GM12864 (cell line): ENCODE measurements around the gene SIN3A.

Experiments
- DNase-seq: peaks from one replicate; pipeline ENCODE4 v3.0.0-alpha.2; 2011; ENCODE audit warnings: low read depth
- H3K4me3 ChIP-seq: 2 replicates; pipeline ENCODE4 v1.5.1; 2011; ENCODE audit warnings: mild to moderate bottlenecking, low read depth, low read length, control low read depth
- TF ChIP-seq, protein P1 (sequence below): IDR thresholded peaks from 2 replicates; pipeline ENCODE4 v1.5.1; 2011; ENCODE audit warnings: low read depth, mild to moderate bottlenecking, moderate library complexity, low read length, control low read depth, inconsistent platforms; ENCODE audit errors: missing control alignments

The SIN3A gene

DNA sequence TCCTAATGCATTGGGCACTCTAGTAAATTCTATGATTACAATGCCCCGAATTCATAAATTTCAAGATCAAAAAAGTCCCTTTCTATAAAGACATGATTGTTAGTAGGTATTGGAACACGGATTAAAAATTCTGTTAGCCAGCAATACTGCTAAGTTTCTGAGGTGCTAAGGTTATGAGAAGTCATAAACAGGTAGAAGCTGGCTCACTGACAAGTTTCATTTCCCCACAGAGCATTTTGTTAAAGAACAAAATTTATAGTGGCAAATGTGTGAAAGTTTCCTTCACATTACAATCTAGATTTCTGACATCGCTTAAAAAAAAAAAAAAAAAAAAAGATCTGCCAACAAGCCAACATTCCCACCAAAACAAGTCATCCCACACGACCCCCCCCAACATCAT is 70.7 kb downstream of the SIN3A start:
- no peak for DNase-seq
- H3K4me3 ChIP-seq = no peak overlapping the region
- TF ChIP-seq, protein P1, sequence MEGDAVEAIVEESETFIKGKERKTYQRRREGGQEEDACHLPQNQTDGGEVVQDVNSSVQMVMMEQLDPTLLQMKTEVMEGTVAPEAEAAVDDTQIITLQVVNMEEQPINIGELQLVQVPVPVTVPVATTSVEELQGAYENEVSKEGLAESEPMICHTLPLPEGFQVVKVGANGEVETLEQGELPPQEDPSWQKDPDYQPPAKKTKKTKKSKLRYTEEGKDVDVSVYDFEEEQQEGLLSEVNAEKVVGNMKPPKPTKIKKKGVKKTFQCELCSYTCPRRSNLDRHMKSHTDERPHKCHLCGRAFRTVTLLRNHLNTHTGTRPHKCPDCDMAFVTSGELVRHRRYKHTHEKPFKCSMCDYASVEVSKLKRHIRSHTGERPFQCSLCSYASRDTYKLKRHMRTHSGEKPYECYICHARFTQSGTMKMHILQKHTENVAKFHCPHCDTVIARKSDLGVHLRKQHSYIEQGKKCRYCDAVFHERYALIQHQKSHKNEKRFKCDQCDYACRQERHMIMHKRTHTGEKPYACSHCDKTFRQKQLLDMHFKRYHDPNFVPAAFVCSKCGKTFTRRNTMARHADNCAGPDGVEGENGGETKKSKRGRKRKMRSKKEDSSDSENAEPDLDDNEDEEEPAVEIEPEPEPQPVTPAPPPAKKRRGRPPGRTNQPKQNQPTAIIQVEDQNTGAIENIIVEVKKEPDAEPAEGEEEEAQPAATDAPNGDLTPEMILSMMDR = no peak

DNA sequence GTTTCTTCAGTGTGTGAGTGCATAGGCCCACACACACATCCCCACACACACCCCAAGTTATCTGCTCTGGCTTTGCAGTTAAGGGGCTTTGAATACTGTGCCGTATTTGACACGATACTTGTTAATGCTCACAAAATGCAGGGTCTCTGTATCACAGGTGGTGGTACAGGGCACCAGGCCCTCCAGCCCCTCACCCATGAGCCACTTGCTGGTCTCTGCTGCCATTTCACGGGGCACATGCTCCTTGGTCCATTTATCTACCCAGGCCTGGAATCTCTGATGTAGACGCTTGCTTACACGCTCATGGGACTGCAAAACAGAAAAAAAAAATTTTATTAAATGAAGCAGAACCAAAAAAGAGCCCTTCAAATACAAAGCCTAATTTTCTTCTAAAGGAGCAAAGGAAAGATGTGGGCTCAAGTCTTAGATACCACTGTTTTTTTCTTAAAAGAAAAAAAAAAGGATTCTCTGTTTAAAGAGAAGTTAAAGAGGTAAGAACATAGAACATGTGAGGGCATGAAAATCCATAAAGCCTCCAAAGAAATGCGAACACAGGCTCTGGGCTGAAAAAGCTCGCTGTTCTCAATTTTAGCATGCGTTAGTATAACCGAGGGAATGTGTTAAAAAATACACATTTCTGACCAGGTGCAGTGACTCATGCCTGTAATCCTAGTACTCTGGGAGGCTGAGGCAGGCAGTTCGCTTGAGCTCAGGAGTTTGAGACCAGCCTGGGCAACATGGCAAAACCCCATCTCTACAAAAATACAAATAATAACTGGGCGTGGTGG is 79.4 kb downstream of the SIN3A start:
- no peak for DNase-seq
- H3K4me3 ChIP-seq = no peak overlapping the region
- TF ChIP-seq, protein P1 = no peak

DNA sequence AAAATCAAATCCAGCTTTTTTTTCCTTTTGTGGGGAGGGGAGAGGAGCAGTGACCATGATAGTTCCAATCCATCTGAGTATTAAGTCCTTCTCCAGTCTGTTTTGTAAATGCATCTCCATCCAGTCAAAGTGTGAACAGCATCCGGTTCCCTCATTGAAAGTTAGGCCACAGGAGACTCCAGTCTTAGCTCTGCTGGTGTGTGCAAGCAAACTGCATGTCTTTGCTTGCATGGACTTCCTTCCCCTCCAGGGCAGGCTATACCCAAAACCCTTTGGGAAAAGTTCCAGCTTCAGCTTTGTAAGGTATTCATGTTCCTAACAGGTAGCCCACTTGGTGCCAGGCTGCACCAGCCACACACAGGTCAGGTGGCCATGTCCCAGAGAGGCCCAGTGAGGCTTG is 80.0 kb downstream of the SIN3A start:
- DNase-seq = no peak
- TF ChIP-seq, protein P1 = no peak

DNA sequence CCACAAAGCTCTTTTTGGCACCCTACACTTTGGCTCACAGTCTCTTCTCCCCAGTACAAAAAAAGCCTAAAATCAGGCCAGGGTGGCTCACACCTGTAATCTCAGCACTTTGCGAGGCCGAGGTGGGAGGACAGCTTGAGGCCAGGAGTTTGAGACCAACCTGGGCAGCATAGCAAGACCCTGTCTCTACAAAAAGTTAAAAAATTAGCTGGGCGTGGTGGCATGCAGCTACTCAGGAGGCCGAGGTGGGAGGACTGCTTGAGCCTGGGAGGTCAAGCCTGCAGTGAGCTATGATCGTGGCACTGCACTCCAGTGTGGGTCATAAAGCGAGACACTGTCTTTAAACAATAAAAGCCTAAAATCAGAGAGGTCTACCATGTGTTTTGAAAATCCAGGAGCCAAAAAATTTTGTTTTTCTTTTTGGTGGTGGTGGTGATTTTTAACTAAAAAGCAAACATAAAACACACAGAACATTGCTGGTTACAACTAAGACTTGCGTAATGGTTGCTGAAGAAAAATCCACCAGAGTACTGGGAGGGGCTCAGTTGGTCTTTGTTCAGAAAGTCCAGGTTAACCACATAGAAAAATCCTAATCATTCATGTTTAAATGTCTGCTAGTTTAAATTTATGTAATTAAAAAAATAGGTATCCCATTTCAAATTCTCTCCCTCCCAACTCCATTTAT is 81.5 kb downstream of the SIN3A start:
- H3K4me3 ChIP-seq = no peak overlapping the region
- DNase-seq = no peak
- TF ChIP-seq, protein P1 = no peak

More for the DNA sequence above, 80.0 kb downstream of the SIN3A start:
- H3K4me3 ChIP-seq = no peak overlapping the region

DNA sequence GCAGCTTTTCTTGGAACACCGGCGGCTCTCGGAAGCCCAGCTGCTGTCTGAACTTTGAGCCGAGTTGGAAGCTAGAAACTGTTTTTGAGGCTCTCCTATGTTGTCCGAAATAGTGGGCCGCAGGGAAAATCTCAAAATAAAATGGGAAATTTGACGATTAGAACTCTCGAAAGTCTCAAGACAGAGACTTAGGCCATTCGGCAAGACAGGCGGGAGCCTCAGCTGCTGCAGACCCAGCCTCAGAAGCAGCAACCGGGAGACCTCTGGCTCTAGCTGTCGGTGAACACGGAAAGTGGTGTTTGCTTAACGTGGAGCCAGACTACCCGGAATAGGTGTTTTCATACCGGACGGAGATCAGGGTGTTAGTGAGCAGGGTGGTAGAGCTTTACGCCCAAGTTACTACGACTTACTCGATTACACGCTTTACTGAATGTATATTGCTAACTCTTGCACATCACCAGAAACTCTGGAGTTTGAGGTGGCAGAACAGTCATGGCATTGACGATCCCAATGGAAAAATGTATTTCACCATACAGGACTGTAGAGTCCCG is 82.7 kb downstream of the SIN3A start:
- H3K4me3 ChIP-seq = peak overlapping the region; percentile 72
- TF ChIP-seq, protein P1 = no peak
- DNase-seq = no peak

DNA sequence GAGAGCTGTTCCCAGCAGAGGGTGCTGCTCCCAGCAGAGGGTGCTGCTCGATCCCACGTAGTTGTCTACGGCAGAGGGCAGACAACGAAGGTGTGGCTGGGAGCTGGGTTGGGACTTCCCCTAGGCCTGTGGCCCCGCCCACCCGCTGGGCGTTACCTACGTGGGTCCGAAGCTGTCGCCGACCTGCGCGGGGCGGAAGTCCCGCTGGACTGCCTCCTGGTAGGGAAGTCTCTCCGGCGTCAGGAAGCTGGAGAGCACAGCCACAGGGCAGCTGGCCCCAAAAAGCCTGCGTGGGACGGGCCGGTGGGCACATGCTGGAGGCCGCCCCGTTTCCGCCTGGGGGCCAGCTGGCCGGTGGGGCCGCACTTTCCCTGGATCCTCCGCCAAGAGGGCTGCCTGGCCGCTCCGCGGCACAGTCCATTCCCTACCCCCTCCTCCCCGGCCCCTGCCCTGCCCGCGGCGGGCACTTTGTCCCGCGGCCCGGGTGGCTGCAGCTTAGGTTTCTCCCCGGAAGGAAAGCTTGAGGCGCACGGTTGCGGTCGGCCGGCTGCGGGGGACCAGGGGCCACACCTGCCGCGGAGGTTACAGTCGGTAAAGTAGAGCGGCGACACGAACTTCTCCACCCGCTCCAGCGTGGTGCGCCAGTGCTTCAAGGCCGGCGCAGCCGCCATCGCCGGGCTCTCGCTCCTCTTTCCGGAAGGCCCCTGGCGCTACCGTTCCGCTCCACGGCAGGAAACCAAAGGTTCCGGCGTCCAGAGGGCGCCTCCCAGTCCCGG is 83.4 kb downstream of the SIN3A start, which contains the start of gene MAN2C1:
TSS of gene MAN2C1 (minus strand) at position 695 of the 776 bp plus-strand sequence. CDS start at position 671, 24 bp downstream.
- H3K4me3 ChIP-seq = peak within 1 kb of the TSS; percentile 72
- TF ChIP-seq, protein P1 = peak; percentile 81

More for the DNA sequence above, 83.4 kb downstream of the SIN3A start, which contains the start of gene MAN2C1:
- DNase-seq = peak; percentile 96
